ENCODE measurements around the gene PPL.
"Not testable (repeated sequence)": the region's sequence is repeated elsewhere in the genome, so short reads cannot be mapped to it uniquely, and the experiment has no call there.

Gene PPL

DNA sequence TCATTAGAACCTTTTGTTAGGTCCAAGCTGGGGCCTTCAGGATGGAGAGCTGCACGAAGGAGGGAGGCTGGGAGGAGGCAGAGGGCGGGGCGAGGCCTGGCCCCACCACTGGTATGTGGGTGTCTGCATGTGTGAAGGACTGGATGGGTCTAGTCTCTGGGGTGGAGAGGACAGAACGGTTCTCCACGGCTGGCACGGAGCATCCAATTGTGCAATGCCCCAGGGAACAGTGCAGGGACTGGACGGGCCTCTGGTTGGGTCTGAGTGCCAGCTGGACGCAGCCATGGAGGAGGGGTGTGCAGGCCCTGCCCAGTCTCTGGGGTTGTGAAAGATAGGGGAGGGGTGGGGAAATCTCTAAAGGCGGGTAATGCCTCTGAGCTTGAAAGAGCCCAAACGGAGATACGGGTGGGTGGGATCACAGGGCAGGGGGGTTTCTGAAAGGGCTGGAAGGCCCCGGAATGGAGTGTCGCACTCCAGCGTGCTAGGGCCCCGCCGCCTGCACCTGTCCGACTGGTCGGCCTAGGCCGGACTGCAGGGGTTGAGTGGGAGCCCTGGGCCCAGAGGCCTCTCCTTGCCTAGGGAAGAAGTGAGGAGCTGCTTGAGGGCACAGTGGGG, 1.6 kb downstream of the PPL start:
- peak; percentile 10 for DNase-seq (ENCODE audit: low read depth, low spot score)

DNA sequence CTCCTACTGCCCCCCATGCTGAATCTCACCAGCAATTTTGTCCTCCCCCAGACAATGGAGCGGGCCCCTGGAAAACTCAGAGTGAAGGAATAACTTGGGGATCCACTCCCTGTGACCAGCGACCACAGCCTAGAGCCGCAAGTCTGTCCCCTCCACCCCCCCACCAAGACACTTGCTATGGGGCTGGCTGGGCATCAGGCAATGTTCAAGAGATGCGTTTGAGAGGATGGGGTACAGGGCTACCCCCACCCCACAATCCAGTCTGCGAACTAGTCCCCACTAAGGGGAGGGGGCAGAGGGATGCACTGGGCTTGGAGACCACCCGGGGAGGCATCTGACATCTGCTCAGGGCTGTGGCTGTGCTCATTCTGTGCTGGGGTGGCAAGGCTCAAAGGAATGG, 2.4 kb downstream of the PPL start:
- no peak for DNase-seq (ENCODE audit: low read depth, low spot score)

DNA sequence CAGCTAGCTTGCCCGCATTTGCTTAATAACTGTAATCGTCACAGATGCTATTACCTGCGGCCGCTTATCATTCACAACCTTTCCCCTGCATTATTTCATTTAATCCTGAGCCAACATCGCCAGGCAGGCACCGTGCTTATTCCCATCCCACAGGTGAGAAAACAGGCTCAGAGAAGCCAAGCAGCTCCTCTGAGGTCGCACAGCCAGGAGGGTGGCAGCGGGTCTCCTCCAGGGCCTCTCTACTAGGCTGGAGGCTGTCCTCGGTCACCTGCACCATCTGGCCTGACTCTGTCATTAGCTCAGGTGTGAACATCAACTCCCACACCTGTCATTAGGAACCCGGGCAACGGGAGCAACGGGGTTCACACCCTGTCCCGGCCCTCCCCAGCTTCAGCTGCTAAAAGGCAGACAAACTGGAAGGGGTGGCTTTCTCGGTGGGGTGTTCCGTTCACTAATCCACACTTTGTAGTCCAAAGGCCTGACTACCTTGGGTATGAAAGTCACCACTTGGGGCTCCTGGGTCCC, 3.0 kb downstream of the PPL start:
- no peak for DNase-seq (ENCODE audit: low read depth, low spot score)

DNA sequence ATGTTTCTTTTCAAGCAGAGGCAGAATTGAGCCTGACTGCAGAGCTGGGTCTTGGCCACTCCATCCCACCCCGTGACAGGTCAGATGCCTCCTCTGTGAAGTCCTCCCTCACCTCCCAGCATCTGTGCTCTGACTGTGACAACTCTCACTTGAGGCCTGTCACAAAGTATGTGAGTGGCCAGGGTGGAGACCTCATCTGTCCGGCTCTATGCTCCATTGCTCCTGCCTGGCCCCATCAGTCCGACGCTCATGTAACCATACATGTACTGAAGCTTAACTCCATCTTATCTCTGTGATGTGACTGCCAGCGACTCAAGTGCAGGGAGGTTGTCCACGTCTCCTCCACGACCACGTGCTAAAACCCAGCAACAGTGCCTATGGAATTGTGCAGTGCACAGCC, 3.5 kb downstream of the PPL start:
- no peak for DNase-seq (ENCODE audit: low read depth, low spot score)

DNA sequence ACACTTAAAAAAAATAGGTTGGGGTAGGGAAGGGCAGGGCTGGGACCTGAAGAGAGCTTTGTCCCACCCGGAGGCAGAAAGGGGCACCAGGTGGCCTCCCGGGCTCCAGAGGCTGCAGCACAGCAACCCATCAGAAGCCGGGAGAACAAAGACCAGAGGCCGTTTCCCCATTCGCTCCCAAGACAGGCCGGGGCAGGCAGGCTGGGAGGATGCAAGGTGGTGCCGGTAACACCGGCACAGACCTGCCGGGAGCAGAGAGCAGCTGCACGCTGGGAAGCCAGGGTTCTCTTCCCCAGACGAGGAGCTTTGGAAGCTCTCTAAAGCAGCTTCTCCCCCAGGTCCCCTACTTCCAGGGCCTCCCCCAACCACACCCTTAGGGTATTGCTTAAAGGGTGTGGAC, 5.6 kb downstream of the PPL start:
- DNase-seq (ENCODE audit: low read depth, low spot score) = no peak

DNA sequence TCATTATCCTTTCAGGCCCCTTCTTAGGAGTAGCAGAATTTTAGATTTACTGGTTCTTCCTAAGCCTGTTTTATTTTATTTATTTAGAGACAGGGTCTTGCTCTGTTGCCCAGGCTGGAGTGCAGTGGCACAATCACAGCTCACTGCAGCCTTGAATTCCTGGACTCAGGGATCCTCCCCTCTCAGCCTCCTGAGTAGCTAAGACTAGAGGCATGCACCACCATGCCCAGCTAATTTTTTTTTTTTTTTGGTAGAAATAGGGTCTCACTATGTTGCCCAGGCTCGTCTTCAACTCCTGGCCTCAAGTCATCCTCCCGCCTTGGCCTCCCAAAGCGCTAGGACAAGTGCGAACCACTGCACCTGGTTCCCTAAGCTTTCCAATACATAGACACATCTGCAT, 7.3 kb downstream of the PPL start:
- DNase-seq (ENCODE audit: low read depth, low spot score) = not testable (repeated sequence)

DNA sequence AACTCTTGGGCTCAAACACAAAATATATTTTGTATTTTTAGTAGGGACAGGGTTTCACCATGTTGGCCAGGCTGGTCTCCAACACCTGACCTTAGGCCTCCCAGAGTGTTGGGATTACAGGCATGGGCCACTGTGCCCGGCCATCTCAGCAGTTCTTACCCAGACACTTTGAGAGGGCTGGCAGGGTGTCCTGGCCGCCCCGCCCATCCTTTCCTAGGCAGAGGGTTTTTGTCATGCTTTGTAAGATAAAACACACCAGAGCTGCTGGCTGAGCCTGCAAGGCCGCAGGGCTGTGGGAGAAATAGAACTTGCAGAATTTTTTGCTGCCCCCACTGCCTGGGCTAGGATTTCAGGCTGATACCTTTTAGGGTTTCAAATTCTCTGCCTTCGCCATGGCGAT, 8.7 kb downstream of the PPL start:
- peak; percentile 65 for DNase-seq (ENCODE audit: low read depth, low spot score)

DNA sequence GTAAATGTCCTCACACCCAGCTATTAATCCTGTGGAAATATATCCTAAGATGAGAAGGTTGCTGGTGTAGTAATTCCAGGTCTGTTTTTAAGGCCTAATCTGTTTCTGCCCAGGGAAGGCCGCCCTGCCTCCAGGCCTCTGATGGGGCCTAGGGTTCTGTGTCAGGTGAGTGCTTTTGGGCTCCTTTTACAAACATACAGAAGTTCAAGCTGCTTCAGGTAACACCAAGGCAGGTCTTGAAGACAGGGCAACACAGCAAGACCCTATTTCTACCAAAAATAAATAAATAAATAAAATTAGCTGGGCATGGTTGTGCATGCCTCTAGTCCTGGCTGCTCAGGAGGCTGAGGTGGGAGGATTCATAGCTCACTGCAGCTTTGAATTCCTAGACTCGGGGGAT, 9.3 kb downstream of the PPL start:
- no peak for DNase-seq (ENCODE audit: low read depth, low spot score)

DNA sequence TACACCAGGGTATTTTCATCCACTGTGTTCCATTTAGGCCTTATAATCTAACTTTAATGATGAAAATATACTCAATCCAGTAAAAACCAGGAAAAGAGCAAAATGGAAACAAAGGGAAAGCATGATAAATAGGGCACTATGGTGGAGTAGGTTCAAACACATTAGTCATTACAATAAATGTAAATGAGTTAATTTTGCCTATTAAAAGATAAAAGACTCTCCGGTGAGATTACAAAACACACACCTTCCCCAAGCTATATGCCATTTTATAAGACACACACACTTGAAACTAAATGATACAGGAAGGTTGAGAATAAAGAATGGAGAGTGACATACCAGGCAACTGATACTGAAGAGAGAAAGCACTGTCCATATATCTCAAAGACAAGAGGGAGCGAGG, 10.0 kb downstream of the PPL start:
- no peak for DNase-seq (ENCODE audit: low read depth, low spot score)

DNA sequence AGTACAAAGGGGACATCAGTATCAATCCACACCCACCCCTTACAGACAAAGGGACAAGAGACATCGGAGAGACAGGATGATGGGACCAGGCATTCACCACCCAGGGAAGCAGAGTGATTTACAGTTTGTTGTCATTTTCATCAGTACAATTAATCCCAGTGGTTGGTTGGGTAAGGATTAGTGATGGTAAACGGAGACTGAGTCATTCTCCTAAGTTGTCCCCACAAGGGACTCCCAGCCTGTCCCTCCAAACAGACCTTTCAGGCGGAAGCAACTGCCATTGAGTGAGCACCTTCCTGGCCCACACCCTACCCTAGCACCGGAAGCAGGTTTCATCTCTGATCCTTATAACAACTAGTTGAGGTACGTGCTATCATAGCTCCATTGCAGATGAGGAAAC, 11.2 kb downstream of the PPL start:
- no peak for DNase-seq (ENCODE audit: low read depth, low spot score)

DNA sequence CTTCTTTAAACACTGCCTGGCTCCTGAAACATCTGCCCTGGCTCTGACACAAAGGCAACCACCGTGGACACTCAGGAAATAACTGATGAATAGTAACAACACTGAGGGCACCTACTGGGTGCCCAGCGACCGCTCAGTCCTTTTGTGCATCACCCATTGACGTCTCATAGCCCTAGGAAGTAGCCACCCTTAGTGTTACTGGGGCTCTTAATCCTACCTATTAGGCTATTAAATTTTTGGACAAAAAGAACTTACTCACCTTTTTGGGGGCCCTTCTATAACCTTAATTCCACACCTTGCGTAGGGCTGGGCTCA, 11.7 kb downstream of the PPL start:
- no peak for DNase-seq (ENCODE audit: low read depth, low spot score)

DNA sequence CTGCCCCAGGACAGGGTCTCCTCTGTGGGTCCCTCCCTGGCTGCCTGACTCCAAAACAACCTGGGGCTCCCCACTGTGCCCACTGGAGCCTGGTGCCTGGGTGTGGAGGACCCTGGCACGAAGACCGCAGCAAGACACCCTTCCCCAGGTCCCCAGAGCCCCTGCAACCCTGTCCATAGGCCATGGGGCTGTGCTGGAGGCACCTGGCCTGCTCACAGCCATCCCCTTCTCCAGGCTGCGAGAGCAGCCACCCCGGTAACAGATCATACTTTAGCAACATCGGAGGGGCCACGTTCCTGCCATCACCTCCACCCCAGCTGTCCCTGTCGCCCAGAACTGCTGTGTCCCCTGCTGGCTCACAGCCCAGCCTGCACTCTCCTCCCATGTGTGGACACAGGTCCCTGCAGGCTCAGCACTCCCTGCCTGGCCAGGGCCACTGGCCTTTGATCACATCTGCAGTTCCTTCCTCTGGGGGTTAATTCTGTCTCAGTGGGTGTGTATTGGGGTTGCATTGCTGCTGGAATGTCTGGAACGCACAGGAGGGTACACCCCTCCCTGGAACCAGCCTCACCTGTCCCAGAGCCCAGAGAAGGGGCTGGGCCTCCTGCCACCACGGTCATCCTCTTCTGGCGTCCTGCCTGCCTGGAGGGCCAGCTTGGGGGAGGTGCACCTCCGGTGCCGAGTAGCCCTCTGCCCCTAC, 12.2 kb downstream of the PPL start:
- peak; percentile 91 for DNase-seq (ENCODE audit: low read depth, low spot score)

DNA sequence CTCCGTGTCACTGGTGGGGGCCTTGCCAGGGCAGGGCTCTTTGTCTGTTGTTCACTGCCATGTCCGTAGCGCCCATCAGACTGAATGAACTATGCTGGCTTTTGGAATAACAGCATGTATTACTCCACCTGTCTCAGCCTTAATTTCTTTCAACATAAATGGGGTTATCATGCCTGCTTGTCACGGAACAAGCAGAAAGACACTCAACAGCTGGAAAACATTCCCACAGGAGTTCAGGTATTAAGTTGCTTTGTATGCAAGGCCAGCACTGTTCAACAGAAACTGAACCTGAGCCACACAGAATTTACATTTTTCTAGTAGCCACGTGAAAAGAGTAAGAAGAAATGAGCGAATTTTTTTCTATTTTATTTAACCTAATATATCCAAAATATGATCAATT, 13.1 kb downstream of the PPL start:
- DNase-seq (ENCODE audit: low read depth, low spot score) = no peak

DNA sequence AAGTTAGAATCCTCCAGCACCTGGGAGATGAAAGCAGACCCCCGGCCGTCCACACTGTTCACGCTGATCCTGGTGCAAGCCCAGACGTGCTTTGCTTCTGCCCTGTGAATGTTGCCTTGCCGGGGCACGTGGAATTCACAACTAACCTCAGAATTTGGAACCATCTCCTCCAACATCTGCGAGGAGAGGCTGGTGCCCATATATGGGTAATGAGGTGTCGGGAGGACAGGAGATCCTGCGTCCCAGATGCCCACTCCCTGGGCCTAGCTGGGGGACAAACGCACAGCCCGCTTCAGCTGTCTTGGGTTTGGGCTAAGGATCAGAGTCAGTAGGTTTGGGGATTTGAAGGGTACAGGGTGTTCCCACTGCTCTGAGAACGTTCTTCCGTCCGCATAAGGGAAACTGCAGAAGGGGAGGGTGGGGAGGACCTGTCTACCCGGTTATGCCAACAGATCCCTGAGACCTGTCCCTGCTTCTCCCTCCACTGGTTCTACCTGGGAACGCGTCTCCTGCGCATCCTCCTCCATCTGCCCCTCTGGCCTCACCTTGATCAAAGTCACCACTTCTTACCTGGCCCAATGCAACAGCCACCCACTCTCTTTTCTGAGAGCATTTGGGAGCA, 14.1 kb downstream of the PPL start:
- DNase-seq (ENCODE audit: low read depth, low spot score) = no peak

DNA sequence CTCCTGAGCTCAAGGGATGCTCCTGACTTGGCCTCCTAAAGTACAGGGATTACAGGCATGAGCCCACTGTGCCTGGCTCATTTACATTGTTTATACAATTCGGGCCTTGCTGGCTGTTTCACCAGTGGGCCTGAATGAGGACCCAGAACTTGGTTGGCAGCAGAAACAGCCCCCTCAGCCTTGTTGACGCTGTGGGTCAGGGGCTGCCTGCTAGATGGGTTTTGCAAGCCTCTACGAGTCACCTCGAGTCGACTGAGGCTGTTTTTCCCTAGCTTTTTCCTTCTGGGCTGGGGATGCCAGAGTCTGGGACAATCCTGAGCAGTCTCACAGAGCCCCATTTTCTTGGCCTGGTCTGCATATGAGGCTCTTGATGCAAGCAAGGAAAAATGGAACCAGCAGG, 16.1 kb downstream of the PPL start:
- DNase-seq (ENCODE audit: low read depth, low spot score) = no peak

DNA sequence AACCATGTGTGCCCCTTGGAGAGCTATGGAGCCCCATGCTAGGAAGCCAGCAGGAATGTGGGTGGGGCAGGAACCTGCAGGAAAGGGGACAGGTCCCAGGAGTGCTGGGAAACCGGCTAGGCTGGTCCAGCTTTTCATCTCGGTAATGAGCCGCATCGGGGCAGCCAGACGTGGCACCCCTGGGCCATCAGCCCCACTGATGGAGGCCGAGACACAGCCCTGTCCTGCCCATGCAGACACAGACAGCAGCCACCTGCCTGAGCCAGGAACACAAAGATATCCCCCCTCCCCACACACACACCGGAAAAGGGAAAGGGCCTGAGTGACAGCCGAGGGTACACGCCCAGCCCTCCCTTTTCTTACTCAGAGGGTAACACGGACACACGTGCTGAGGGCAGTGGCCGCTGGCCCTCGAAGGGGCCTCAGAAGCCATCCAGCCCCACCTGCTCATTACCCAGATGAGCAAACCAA, 18.1 kb downstream of the PPL start:
- DNase-seq (ENCODE audit: low read depth, low spot score) = peak; percentile 79

DNA sequence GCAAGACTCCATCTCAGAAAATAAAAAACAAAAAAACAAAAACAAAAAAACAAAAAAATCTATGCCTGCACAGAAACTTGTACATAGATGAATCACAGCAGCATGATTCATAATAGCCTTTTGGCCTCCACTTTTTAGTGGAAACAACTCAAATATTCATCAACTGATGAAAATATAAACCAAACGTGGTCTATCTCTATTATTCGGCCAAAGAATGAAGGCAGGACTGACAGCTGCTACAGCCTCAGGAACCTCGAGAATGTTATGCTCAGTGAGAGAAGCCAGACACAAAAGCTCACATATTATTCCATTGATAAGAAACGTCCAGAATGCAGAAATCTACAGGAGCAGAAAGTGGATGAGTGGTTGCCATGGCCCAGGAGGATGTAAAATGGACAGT, 19.8 kb downstream of the PPL start:
- no peak for DNase-seq (ENCODE audit: low read depth, low spot score)

DNA sequence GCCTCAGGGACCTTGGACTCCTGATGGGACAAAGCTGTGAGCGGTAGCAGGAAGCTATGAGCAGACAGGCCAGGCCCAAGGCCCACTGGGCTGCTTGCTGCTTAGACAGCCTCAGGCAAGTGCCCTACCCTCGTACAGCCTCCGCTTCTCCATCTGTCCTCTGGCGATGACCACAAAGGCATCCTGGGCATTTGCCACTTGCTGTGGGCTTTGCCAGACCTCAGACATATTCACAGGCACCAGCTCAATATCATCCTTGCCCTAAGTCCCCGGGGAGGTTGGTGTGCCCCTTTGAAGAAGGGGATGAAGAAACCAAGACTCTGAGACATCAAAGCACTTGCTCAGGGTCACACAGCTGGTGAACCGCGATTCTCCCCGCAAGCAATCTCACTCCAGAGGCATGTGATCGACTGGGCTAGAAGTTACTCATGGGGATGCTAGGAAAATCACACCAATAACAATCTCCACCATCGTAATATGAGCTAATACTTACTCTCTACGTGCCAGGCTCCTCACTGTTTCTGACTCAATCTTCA, 21.7 kb downstream of the PPL start:
- DNase-seq (ENCODE audit: low read depth, low spot score) = no peak

DNA sequence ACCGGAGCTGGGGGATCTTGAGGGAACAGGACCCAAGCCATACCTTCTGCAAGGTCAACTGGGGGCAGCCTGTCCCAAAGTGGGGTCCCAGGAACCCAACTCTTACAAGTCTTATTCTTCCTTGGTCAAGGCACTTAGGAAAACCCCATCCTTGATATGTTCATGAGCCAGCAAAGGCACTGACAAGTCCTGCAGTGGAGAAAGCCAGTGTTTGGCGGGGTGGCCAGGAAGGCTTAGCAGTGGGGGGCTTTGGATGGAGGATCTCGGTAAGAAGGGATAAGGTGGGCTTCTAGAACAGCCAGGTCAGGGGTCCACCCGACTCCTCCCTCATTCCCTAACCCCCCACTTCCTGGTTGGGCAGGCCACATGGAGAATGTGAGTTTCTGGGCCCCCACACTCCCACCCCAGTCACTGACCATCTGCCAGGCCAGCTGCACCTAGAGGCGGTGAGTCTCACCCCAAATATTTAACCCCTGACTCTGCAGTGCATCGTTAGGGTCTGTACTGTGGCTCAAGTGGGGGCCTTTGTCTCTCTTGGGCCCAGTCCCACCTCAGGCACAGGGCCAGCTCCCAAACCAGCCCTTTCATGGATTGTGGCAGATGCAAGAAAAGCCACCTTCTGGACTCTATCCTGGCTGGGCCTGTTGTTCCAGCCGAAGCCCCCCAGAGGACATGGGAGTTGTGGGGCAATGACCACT, 22.3 kb downstream of the PPL start:
- DNase-seq (ENCODE audit: low read depth, low spot score) = no peak

DNA sequence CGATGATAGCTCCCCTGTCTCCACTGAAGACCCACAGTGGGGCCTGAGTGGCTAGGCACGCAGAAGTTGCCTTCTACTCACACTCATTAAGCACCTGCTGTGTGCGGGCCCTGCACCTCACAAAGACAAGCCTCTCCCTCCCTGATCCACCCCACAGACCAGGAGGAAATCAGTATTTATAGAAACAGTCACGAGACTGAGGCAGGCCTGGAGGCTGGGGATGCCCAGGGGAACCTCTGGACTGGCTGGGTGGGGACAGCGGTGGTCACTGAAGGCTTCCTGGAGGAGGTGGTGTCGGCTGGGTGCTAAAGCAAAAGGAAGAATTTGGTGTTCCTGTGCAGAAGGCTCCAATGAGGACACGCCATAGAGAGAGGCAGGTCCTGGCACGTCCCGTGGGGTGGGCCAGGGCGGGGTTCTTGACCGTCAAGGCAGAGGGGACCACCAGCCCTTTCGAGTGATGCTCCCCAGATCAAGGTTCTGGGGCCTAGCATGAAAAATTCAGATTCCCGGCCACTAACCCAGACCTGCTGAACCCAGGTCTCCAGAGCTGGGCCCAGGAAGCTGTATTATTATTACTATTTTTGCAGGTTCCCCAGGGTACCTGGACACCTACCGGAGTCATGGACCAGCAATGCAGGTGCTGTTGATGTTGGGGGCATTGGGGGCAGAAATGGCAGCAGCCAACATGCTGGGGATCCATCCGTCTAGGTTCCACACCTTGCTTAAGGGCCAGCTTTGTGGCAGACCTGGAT, 23.0 kb downstream of the PPL start:
- DNase-seq (ENCODE audit: low read depth, low spot score) = no peak

DNA sequence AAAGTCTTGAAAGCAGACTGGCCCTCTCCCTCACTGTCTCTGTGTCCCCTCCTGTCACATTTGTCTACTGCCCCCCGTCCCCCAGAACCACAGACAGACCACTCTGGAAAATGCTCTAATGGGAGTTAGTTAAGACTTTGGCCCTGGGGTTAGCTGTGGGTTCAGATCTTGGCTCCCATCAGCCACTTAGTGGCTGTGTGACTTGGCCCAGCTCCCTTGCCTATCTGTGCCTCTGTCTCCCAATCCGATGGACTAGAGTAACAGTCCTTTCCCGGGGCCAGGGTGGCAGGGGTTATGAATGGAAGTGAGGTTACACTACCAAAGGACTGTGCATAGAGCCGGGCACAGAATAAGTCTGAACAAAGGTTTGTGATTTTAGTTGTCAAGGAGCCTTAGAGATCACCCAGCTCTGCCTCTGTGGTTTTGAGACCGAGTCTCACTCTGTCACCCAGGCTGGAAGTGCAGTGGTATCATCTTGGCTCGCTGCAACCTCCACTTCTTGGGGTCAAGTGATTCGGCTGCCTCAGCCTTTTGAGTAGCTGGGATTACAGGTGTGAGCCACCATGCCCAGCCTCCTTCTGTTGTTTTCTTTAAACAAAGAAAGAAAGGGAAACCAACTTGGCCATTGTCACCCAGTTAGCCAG, 23.7 kb downstream of the PPL start:
- no peak for DNase-seq (ENCODE audit: low read depth, low spot score)
